Right atrium auricular region (tissue), 2 donors: ENCODE measurements around the gene EDARADD. TPM values are rescaled to one million over a fixed set of nuclear protein-coding genes. Genes with fewer than 3 reads are reported as not detected.

Source experiments
- DNase-seq: peaks from one replicate; pipeline ENCODE4 v3.0.0-alpha.2; 2019; ENCODE audit warnings: low spot score
- H3K27ac ChIP-seq, 2 donors: fragments of 200-600 bp; sonication (generic); 1 replicate in 1 of 2; 2 replicates in 1 of 2; pipeline ENCODE4 v1.5.1; 2016 to 2019
- H3K27me3 ChIP-seq, 2 donors: fragments of 200-600 bp; sonication (generic); one replicate each; pipeline versions ENCODE4 v1.5.1 to v1.6.0; 2017 to 2019
- H3K36me3 ChIP-seq: fragments of 200-600 bp; sonication (generic); one replicate; pipeline ENCODE4 v1.5.1; 2016
- H3K4me1 ChIP-seq, 2 donors: fragments of 200-600 bp; sonication (generic); one replicate each; pipeline versions ENCODE4 v1.5.1 to v1.6.0; 2017 to 2019
- H3K4me3 ChIP-seq, 2 donors: fragments of 200-600 bp; sonication (generic); 1 replicate in 1 of 2; 2 replicates in 1 of 2; pipeline ENCODE4 v1.5.1; 2017 to 2019; ENCODE audit warnings: mild to moderate bottlenecking in 1 of 2, moderate library complexity in 1 of 2
- H3K9me3 ChIP-seq, 2 donors: fragments of 200-600 bp; sonication (generic); one replicate each; pipeline ENCODE4 v1.5.1; 2019
- CTCF ChIP-seq, 2 donors: fragments of 200-600 bp; sonication (generic); IDR thresholded peaks; one replicate each; pipeline ENCODE4 v1.5.1; 2019; ENCODE audit warnings: antibody characterized with exemption in 2 of 2
- total RNA-seq, 2 donors: library from RNA; depleted of rRNA; stranded (reverse); fragments of >200 nt; gene quantifications; one replicate each; pipeline ENCODE4 v1.1.0, GENCODE V29; 2016

Gene EDARADD
- total RNA-seq, 2 donors from 2014 or later = 0.63 TPM; not detected in 1

- H3K36me3 ChIP-seq = no peaks in the 10 kb centered on the region
- H3K4me1 ChIP-seq = no peaks in the 10 kb centered on the region
- H3K9me3 ChIP-seq = peaks cover 0 to 5% of the 10 kb centered on the region in 2 donors
- no peak for TF ChIP-seq CTCF (IDR thresholded peaks at IDR 0.05)
- no peak for DNase-seq
- H3K4me3 ChIP-seq = no peak overlapping the region
- H3K27me3 ChIP-seq = no peaks in the 10 kb centered on the region
- H3K27ac ChIP-seq = no peak overlapping the region
These were observed 5.8 kb upstream of the EDARADD start for GRCh38 chr1:236388332-236388731.

DNA sequence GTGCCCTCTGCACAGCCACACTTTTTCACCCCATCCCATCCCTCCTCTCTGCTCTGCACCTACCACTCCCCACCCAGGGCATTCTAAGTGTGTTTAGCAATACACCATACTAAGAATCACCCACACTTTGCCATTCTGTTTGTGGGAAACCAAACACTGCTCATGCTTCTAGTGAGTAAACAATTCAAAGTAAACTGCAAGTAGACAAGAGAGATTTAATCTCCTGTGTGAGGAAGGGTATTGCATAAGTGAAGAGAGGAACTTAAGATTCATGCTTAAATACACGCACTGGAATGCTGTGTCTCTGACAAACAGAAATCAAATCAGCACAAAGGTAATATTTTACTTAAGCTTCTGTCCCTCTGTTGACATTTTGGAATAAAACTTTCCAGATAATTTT is 4.8 kb upstream of the EDARADD start:
- H3K27ac ChIP-seq = no peak overlapping the region
- no peak for DNase-seq
- H3K4me1 ChIP-seq = no peaks in the 10 kb centered on the region
- no peaks in the 10 kb centered on the region for H3K27me3 ChIP-seq
- no peak for TF ChIP-seq CTCF (IDR thresholded peaks at IDR 0.05)
- peaks cover 0 to 5% of the 10 kb centered on the region in 2 donors for H3K9me3 ChIP-seq
- no peaks in the 10 kb centered on the region for H3K36me3 ChIP-seq
- H3K4me3 ChIP-seq = no peak overlapping the region

GRCh38 chr1:236391008-236391407 is 3.1 kb upstream of the EDARADD start:
- no peak for TF ChIP-seq CTCF (IDR thresholded peaks at IDR 0.05)
- Histone ChIP-seq H3K27ac (no peak overlapping the region), H3K27me3 (no peaks in the 10 kb centered on the region), H3K4me3 (no peak overlapping the region), H3K9me3 (peaks cover 0 to 5% of the 10 kb centered on the region in 2 donors), H3K36me3 (no peaks in the 10 kb centered on the region), H3K4me1 (peaks cover 0 to 7% of the 10 kb centered on the region in 2 donors)
- no peak for DNase-seq

- TF ChIP-seq CTCF (IDR thresholded peaks at IDR 0.05) = no peak
These were observed 1.9 kb upstream of the EDARADD start for GRCh38 chr1:236392182-236392581.

DNA sequence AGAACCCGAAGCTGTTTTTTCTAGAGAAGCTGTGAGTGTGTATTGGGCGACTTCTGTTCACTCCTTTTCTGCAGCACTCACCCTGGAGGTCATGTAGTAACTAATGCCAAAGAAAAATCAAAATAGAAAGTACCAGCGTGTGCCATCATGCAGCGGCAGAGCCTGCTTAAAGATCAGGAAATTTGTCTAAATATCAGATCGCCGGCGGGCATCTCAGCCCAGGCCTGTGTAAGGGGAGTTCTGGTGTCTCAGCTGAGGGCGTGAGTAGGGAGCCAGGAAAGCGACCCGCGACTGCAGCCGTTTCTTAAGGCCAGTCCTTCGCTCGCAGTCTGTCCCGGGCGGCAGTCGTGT is 768 bp downstream of the EDARADD start:
- peak overlapping the region; percentile 52 to 70 for H3K4me3 ChIP-seq
- peak overlapping the region in 1 of 2 donors; percentile 10 for H3K27ac ChIP-seq
- TF ChIP-seq CTCF (IDR thresholded peaks at IDR 0.05) = no peak
- no peak for DNase-seq
- H3K36me3 ChIP-seq = no peaks in the 10 kb centered on the region
- peaks cover 0 to 7% of the 10 kb centered on the region in 2 donors for H3K4me1 ChIP-seq
- H3K9me3 ChIP-seq = no peaks in the 10 kb centered on the region
- H3K27me3 ChIP-seq = no peaks in the 10 kb centered on the region

More at GRCh38 chr1:236392182-236392581, 1.9 kb upstream of the EDARADD start:
- Histone ChIP-seq H3K27ac (no peak overlapping the region), H3K4me1 (peaks cover 0 to 7% of the 10 kb centered on the region in 2 donors), H3K27me3 (no peaks in the 10 kb centered on the region), H3K9me3 (peaks cover 0 to 5% of the 10 kb centered on the region in 2 donors), H3K36me3 (no peaks in the 10 kb centered on the region), H3K4me3 (no peak overlapping the region)
- no peak for DNase-seq

- no peak for TF ChIP-seq CTCF (IDR thresholded peaks at IDR 0.05)
- Histone ChIP-seq H3K9me3 (no peaks in the 10 kb centered on the region), H3K27ac (peak overlapping the region in 1 of 2 donors; percentile 10), H3K4me1 (peaks cover 0 to 7% of the 10 kb centered on the region in 2 donors), H3K36me3 (no peaks in the 10 kb centered on the region), H3K4me3 (peak overlapping the region; percentile 52 to 70), H3K27me3 (no peaks in the 10 kb centered on the region)
- no peak for DNase-seq
These were observed 1.3 kb downstream of the EDARADD start for GRCh38 chr1:236395230-236395946.
